Breast epithelium (tissue), 4 donors: ENCODE data around the gene TET2. TPM values are rescaled to one million over a fixed set of nuclear protein-coding genes. Genes with fewer than 3 reads are reported as not detected.

ENCODE experiments used
- DNase-seq, 2 donors: peaks; one replicate each; pipeline ENCODE4 v3.0.0-alpha.2; 2019; ENCODE audit warnings: low spot score in 2 of 2
- H3K27ac ChIP-seq, 2 donors: fragments of 200-600 bp; sonication (generic) in 1 of 2; one replicate each; pipeline ENCODE4 v1.5.1; 2016 to 2019; ENCODE audit warnings: mild to moderate bottlenecking in 1 of 2
- H3K27me3 ChIP-seq, 2 donors: fragments of 200-600 bp; sonication (generic) in 1 of 2; one replicate each; pipeline versions ENCODE4 v1.5.1 to v1.6.0; 2017 to 2019; ENCODE audit warnings: control low read depth in 1 of 2, mild to moderate bottlenecking in 1 of 2
- H3K36me3 ChIP-seq: fragments of 200-600 bp; one replicate; pipeline ENCODE4 v1.5.1; 2019
- H3K4me1 ChIP-seq, 2 donors: fragments of 200-600 bp; sonication (generic); one replicate each; pipeline ENCODE4 v1.5.1; 2016 to 2019; ENCODE audit warnings: control low read depth in 1 of 2
- H3K4me3 ChIP-seq, 3 donors: fragments of 200-600 bp; sonication (generic); 1 replicate in 2 of 3; 2 replicates in 1 of 3; pipeline ENCODE4 v1.5.1; 2016 to 2019; ENCODE audit warnings: mild to moderate bottlenecking in 3 of 3, moderate library complexity in 2 of 3
- H3K9me3 ChIP-seq, 2 donors: fragments of 200-600 bp; sonication (generic) in 1 of 2; one replicate each; pipeline ENCODE4 v1.5.1; 2016 to 2019; ENCODE audit warnings: control low read depth in 1 of 2
- CTCF ChIP-seq, 3 donors: fragments of 450-650 bp; IDR thresholded peaks; one replicate each; pipeline ENCODE4 v1.5.1; 2016 to 2017; ENCODE audit warnings: antibody characterized with exemption in 3 of 3, mild to moderate bottlenecking in 3 of 3, moderate library complexity in 3 of 3
- POLR2A ChIP-seq: fragments of 450-650 bp; IDR thresholded peaks from one replicate; pipeline ENCODE4 v1.6.1; 2016; ENCODE audit warnings: antibody characterized with exemption, mild to moderate bottlenecking, moderate library complexity
- POLR2AphosphoS5 ChIP-seq, 3 donors: sonication (generic); formaldehyde crosslinking; IDR thresholded peaks; one replicate each; pipeline ENCODE4 v1.6.1; 2017; ENCODE audit warnings: antibody characterized with exemption in 3 of 3
- intact Hi-C: fragments of 100-400 bp; cut with DNase I; formaldehyde crosslinking; loops from one replicate; pipeline ENCODE4 v1.15.1; 2023; ENCODE audit warnings: low total_unique reads
- total RNA-seq, 3 donors: library from RNA; depleted of rRNA; stranded (reverse); fragments of >200 nt; gene quantifications; one replicate each; pipeline ENCODE4 v1.1.0, GENCODE V29; 2016

The TET2 gene
- total RNA-seq, 3 donors from 2014 or later, result 23.2 to 37.3 (median 29.8) TPM

GRCh38 chr4:105150503-105150902 is 3.8 kb downstream of the TET2 start:
- Histone ChIP-seq H3K27me3 (no peaks in the 10 kb centered on the region), H3K4me1 (peaks cover 0 to 7% of the 10 kb centered on the region in 2 donors), H3K4me3 (no peak overlapping the region), H3K36me3 (no peaks in the 10 kb centered on the region), H3K9me3 (no peaks in the 10 kb centered on the region), H3K27ac (no peak overlapping the region)
- TF ChIP-seq POLR2A (no peak), CTCF (IDR thresholded peaks at IDR 0.05) (no peak), POLR2AphosphoS5 (IDR thresholded peaks at IDR 0.05) (no peak)
- intact Hi-C loops, result no loop called here
- DNase-seq, result no peak

GRCh38 chr4:105153749-105154148 is 7.1 kb downstream of the TET2 start:
- H3K36me3 ChIP-seq, result no peaks in the 10 kb centered on the region
- no peaks in the 10 kb centered on the region for H3K27me3 ChIP-seq
- H3K9me3 ChIP-seq, result no peaks in the 10 kb centered on the region
- TF ChIP-seq CTCF (IDR thresholded peaks at IDR 0.05) (no peak), POLR2AphosphoS5 (IDR thresholded peaks at IDR 0.05) (no peak), POLR2A (no peak)
- no peak overlapping the region for H3K4me3 ChIP-seq
- DNase-seq, result no peak
- no peak overlapping the region for H3K27ac ChIP-seq
- intact Hi-C loops, result no loop called here
- peaks cover 0 to 7% of the 10 kb centered on the region in 2 donors for H3K4me1 ChIP-seq

- Histone ChIP-seq H3K9me3 (no peaks in the 10 kb centered on the region), H3K4me1 (peaks cover 0 to 6% of the 10 kb centered on the region in 2 donors)
These were observed 7.9 kb downstream of the TET2 start for GRCh38 chr4:105154576-105154975.

GRCh38 chr4:105155426-105155825 is 8.8 kb downstream of the TET2 start:
- intact Hi-C loops, result no loop called here
- Histone ChIP-seq H3K4me1 (no peaks in the 10 kb centered on the region), H3K27ac (no peak overlapping the region), H3K4me3 (no peak overlapping the region), H3K9me3 (no peaks in the 10 kb centered on the region), H3K36me3 (no peaks in the 10 kb centered on the region), H3K27me3 (no peaks in the 10 kb centered on the region)
- DNase-seq, result no peak
- TF ChIP-seq POLR2A, result no peak
- TF ChIP-seq CTCF (IDR thresholded peaks at IDR 0.05), result no peak
- TF ChIP-seq POLR2AphosphoS5 (IDR thresholded peaks at IDR 0.05), result no peak

More at GRCh38 chr4:105154576-105154975, 7.9 kb downstream of the TET2 start:
- DNase-seq, result no peak
- Histone ChIP-seq H3K27me3 (no peaks in the 10 kb centered on the region), H3K4me3 (no peak overlapping the region), H3K27ac (no peak overlapping the region), H3K36me3 (no peaks in the 10 kb centered on the region)
- intact Hi-C loops, result no loop called here
- no peak for TF ChIP-seq POLR2AphosphoS5 (IDR thresholded peaks at IDR 0.05)
- TF ChIP-seq CTCF (IDR thresholded peaks at IDR 0.05), result no peak
- TF ChIP-seq POLR2A, result no peak

GRCh38 chr4:105158837-105159236 is 12.2 kb downstream of the TET2 start:
- Histone ChIP-seq H3K4me3 (no peak overlapping the region), H3K27ac (no peak overlapping the region), H3K4me1 (no peaks in the 10 kb centered on the region), H3K36me3 (no peaks in the 10 kb centered on the region), H3K27me3 (no peaks in the 10 kb centered on the region), H3K9me3 (no peaks in the 10 kb centered on the region)
- no peak for TF ChIP-seq POLR2AphosphoS5 (IDR thresholded peaks at IDR 0.05)
- TF ChIP-seq CTCF (IDR thresholded peaks at IDR 0.05), result no peak
- no peak for TF ChIP-seq POLR2A
- intact Hi-C loops, result no loop called here
- no peak for DNase-seq
